Glomerular endothelial cell (primary cell): ENCODE data around the gene GATA5. TPM values are rescaled to one million over a fixed set of nuclear protein-coding genes. Genes with fewer than 3 reads are reported as not detected.

ENCODE experiments used
- DNase-seq: peaks from one replicate; pipeline ENCODE4 v3.0.0-alpha.2; 2011; ENCODE audit warnings: low read depth, low spot score; ENCODE audit errors: extremely low read depth
- total RNA-seq: library from RNA; depleted of rRNA; stranded (reverse); fragments of >200 nt; gene quantifications from 2 replicates; pipeline ENCODE4 v1.2.3, GENCODE V29; 2015

Gene GATA5
- total RNA-seq: not detected in 2 replicates

GRCh38 chr20:62475772-62476055 lies at the start of gene GATA5:
Gene GATA5 (minus strand): TSS chr20:62475995. CDS start chr20:62475521, 474 bp downstream.
- DNase-seq: no peak

- DNase-seq: no peak
These were observed 49.2 kb upstream of the GATA5 start for GRCh38 chr20:62525014-62525413.

GRCh38 chr20:62524505-62524911 lies 48.7 kb upstream of the GATA5 start:
- no peak for DNase-seq

GRCh38 chr20:62523473-62524203 lies 47.8 kb upstream of the GATA5 start:
- DNase-seq: no peak

- DNase-seq: no peak
These were observed 47.1 kb upstream of the GATA5 start for GRCh38 chr20:62522748-62523396.

GRCh38 chr20:62519826-62520225 lies 44.0 kb upstream of the GATA5 start:
- DNase-seq: no peak

- no peak for DNase-seq
These were observed 43.1 kb upstream of the GATA5 start for GRCh38 chr20:62518911-62519310.

GRCh38 chr20:62517901-62518610 lies 42.3 kb upstream of the GATA5 start:
- no peak for DNase-seq

GRCh38 chr20:62517168-62517567 lies 41.4 kb upstream of the GATA5 start:
- DNase-seq: no peak

GRCh38 chr20:62516338-62516737 lies 40.5 kb upstream of the GATA5 start:
- DNase-seq: no peak

- no peak for DNase-seq
These were observed 40.0 kb upstream of the GATA5 start for GRCh38 chr20:62515826-62516225.

GRCh38 chr20:62515280-62515679 lies 39.5 kb upstream of the GATA5 start:
- DNase-seq: no peak

GRCh38 chr20:62513991-62514390 lies 38.2 kb upstream of the GATA5 start:
- DNase-seq: no peak

- DNase-seq: no peak
These were observed 36.3 kb upstream of the GATA5 start for GRCh38 chr20:62511915-62512610.

- no peak for DNase-seq
These were observed 35.6 kb upstream of the GATA5 start for GRCh38 chr20:62511300-62511914.

GRCh38 chr20:62508641-62509051 lies 32.9 kb upstream of the GATA5 start:
- DNase-seq: no peak

- no peak for DNase-seq
These were observed 32.3 kb upstream of the GATA5 start for GRCh38 chr20:62507991-62508640.

- DNase-seq: no peak
These were observed 31.5 kb upstream of the GATA5 start for GRCh38 chr20:62507323-62507722.

GRCh38 chr20:62506791-62507190 lies 31.0 kb upstream of the GATA5 start:
- no peak for DNase-seq

- DNase-seq: no peak
These were observed 30.3 kb upstream of the GATA5 start for GRCh38 chr20:62506087-62506486.
